ENCODE measurements around the gene MALAT1.

MALAT1 gene

DNA sequence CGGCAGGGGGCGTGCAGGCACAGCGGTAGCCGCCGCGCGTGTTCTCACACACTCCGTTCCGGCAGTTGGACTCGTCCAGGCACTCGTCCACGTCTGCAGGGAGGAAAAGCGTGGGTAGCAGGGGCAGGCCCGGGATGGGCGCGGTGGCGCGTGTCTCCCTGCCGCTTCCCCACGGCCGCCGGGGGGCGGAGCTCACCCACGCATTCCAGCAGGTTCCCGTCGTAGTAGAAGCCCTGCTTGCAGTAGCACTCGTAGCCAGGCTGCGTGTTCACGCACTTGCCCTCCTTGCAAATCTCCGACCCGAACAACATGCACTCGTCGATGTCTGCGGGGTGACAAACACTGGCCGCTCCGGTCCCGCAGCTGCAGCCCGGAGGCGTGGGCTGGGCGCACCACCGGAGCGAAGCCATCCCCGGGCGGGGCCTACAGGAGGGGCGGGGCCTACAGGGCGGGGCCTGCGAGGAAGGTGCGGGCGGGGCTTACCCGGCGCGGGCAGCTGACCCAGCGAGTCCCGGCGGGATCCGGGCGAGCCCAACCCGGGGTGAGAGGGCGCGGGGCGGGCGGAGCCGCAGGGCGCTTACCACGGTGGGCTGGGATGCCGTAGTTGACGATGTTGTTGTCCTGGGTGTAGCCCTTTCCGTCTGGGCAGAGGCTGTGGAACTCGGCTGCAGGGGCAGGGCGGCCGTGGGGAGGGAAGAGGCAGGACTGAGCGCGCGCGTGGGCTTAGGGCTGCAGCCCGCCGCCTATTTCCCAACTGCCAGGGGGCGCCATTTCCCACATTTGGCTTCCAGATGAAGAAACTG lies 41.6 kb downstream of the MALAT1 start:
- peak; percentile 78 for DNase-seq

DNA sequence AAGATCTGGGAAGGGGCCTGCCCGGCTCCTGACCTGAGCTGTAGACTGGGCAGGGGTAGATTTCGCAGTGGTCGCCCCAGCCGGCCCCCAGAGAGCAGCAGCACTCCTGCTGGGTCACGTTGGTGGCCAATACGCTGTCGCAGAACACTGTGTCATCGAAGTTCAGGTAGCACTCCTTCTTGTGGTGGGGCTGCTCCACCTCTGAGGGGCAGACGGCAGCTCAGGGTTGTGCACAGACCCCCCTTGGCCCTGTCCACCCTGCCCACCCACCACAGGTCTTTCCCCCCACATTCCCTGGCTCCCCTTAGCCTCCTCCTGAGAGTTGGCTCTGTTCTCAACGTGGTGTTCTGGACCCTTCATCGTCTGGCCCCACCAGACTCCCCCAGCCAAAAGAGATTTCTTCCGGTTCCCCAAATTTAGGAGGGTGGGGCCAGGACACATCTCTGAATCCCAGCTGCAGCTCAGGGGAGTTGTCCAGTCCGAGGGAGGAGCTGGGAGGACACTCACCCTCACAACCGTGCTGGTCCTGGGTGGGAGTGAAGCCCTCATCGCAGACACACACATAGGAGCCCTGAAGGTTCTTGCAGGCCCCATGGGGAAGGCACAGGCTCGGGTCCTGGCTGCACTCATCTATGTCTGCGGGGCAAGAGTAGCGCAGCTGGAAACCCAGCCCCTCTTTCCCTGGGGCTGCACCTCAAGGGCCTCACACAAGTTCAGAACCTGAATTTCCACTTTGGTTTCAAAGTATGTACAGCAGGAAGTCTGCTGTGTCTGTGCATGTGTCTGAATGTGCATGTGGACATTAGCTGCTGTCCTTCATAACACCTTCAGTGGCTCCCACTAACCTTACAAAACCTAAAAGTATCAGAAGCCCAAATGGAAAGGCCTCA lies 42.5 kb downstream of the MALAT1 start:
- DNase-seq = no peak

- no peak for DNase-seq
Measured at GRCh38 chr11:65542738-65543390, 44.0 kb downstream of the MALAT1 start.

DNA sequence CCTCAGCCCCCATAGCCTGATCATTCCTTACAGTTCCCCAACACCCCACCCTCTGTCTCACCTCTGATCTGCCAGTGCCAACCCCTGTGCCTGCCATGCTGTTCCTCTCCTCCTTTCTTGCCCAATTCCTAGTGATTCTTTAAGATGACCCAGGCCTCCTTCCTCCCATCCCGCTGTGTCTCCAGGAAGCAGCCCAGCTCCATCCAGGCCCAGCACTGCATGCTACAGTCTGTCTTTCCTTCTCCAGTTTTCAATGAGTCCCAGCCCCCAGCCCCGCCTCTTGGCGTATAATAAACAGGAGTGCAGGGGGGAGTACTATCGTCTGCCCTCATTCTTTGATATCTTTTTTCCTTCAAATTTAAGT lies 47.0 kb downstream of the MALAT1 start:
- no peak for DNase-seq

- DNase-seq = no peak
Measured at GRCh38 chr11:65546217-65546958, 47.5 kb downstream of the MALAT1 start.

DNA sequence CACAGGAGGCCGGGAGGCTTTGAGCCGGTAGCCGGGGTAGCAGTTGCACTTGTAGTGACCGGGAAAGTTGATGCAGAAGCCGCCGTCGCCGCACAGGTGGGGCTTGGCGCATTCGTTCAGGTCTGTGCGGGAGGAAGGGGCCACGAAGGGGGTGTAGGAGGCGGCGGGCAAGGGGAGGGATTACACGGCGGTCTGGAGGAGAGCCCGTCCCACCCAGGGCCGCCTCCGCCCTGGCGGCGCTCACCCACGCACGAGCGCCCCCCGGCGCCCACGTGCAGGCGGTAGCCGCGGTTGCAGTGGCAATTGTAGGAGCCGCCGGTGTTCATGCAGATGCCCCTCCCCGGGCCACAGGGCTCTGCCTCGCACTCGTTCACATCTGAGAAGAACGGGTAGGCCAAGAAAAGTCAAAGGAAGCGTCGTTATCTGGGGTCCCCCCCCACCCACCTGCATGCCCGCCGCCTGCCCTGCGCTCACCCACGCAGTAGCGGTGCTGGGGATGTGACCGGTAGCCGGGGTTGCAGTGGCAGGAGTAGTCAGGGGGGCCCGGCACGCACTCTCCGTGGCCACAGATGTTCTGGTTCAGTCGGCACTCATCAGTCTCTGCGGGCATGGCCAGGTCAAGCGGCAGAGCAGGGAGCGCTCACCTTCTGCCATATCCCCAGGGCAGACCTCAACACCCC lies 48.7 kb downstream of the MALAT1 start:
- DNase-seq = no peak

GRCh38 chr11:65548395-65548794 lies 49.5 kb downstream of the MALAT1 start:
- no peak for DNase-seq

- DNase-seq = no peak
Measured at GRCh38 chr11:65549096-65549495, 50.3 kb downstream of the MALAT1 start.

GRCh38 chr11:65551572-65552387 lies 52.9 kb downstream of the MALAT1 start:
- DNase-seq = no peak

GRCh38 chr11:65552388-65552951 lies 53.6 kb downstream of the MALAT1 start:
- no peak for DNase-seq

DNA sequence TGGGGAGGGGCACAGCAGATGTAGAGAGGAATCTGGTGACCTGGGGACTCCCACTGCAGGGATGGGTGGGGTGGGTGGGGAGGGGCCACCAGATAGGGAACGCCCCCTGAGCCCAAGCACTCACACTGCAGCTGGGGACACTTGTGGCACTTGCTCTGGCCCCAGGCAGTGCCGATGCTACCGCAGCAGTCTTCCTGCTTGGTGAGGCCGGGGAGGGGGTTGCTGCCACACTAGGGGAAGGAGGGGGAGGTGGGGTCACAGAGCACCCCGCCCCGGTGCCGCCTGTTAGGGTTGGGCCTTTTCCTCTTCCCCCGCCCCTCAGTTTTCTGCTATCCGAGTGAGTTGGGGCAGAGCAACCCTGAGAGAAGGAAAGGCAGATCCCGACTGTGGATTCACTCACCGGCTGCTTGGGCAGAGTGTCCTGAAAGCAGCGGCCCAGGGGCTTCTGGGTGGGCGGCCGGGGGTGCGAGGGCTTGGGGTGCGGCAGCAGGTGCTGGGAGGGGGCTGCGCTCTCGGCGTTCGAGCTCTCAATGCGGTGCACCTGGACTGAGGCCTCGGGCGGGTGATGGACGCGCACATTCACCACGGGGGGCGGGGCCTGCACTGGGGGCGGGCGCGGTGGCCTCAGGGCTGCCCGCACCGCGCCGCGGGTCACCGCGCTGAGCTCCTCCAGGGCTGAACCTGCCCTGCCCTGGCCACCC lies 54.6 kb downstream of the MALAT1 start:
- no peak for DNase-seq

- DNase-seq = no peak
Measured at GRCh38 chr11:65554057-65554818, 55.4 kb downstream of the MALAT1 start.

DNA sequence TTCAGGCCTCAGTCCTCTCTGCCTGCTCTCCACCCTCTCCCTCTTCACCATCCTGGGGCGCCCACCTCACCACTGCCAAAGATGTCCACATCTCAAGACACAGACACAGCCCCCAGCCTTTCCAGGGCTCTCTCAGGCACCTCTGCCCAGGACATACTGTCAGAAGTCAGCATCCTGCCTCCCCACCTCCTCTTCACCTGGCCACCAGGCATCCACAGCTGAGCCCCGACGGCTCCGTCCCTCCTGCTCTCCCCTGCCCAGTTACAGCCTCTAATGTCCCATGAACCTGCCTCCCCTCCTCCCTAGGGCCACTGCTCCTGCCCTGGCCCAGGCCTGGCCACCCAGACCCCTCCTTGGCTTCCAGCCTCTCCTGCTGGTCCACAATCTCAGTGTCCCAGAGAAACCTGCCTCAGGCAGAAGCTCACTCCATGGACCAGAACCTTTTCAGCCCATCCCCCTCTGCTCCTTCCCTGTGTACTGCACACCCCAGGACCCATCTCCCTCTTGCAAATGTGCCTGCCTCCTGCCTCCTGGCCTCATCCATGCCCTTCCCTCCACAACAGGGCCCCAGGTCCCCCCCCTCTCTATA lies 56.1 kb downstream of the MALAT1 start:
- DNase-seq = no peak

DNA sequence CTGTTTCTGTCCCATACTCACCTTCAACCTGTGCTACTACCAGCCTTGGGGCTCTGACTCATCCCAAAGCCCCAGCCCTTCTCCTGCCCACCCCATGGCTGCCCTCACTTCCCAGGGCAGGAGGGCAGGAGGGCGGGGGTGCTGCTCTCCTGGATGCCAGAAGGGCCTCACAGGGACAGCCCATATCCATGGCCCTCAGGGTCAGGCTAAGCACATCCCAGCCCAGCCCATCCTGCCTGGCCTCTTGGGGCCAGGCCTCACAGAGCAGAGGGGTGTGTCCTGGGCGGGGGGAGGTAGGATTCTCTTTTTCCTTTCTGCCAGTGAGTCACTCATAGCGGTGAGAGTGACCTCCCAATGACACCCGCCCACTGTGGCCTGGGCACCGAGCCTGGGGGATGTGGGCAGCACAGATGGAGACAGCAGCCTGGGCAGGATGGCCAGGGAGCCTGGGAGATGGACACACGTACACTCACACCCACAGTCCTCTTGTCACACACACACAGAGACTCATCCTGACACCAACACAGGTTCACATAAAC lies 56.9 kb downstream of the MALAT1 start:
- peak; percentile 65 for DNase-seq

Data from amniotic stem cell (primary cell).